Small intestine (tissue), 7 donors: Measurements from ENCODE around the gene UBE2L5. TPM values are rescaled to one million over a fixed set of nuclear protein-coding genes. Genes with fewer than 3 reads are reported as not detected.
"Not testable (repeated sequence)": the region's sequence is repeated elsewhere in the genome, so short reads cannot be mapped to it uniquely, and the experiment has no call there.

Experiments
- DNase-seq, 2 donors: peaks; one replicate each; pipeline versions ENCODE4 v3.0.0 to v3.0.0-alpha.2; 2013
- FAIRE-seq: peaks from 2 replicates; lab custom pipeline; 2012; peaks lifted over from hg19 to GRCh38; lab: Jason Lieb, UNC
- H3K27ac ChIP-seq, 3 donors: one replicate each; pipeline ENCODE4 v1.5.1; 2013; ENCODE audit warnings: low read length in 2 of 3, mild to moderate bottlenecking in 2 of 3, control low read depth in 1 of 3, inconsistent platforms in 1 of 3, low read depth in 1 of 3, moderate library complexity in 1 of 3
- H3K27me3 ChIP-seq, 3 donors: one replicate each; pipeline ENCODE4 v1.6.1; 2013; ENCODE audit warnings: low read length in 3 of 3, inconsistent platforms in 1 of 3; ENCODE audit not compliant: control insufficient read depth in 3 of 3, insufficient read depth in 3 of 3
- H3K36me3 ChIP-seq, 3 donors: one replicate each; pipeline ENCODE4 v1.6.1; 2013; ENCODE audit warnings: low read length in 3 of 3, inconsistent platforms in 1 of 3, low read depth in 1 of 3, mild to moderate bottlenecking in 1 of 3, moderate library complexity in 1 of 3; ENCODE audit not compliant: control insufficient read depth in 3 of 3, insufficient read depth in 2 of 3
- H3K4me1 ChIP-seq, 3 donors: one replicate each; pipeline ENCODE4 v1.6.1; 2013; ENCODE audit warnings: low read length in 2 of 3, inconsistent platforms in 1 of 3, low read depth in 1 of 3, mild to moderate bottlenecking in 1 of 3, moderate library complexity in 1 of 3; ENCODE audit not compliant: control insufficient read depth in 3 of 3, insufficient read depth in 2 of 3
- H3K4me3 ChIP-seq, 3 donors: one replicate each; pipeline ENCODE4 v1.5.1; 2013; ENCODE audit warnings: low read length in 3 of 3, control low read depth in 1 of 3, inconsistent platforms in 1 of 3, low read depth in 1 of 3, mild to moderate bottlenecking in 1 of 3, moderate library complexity in 1 of 3
- H3K9me3 ChIP-seq, 2 donors: one replicate each; pipeline ENCODE4 v1.6.1; 2013; ENCODE audit warnings: low read depth in 1 of 2, low read length in 1 of 2; ENCODE audit not compliant: control insufficient read depth in 2 of 2, insufficient read depth in 1 of 2
- WGBS, 3 donors: extraction: QIAGEN DNeasy Blood & Tissue Kit; methylation state at CpG; one replicate each; pipeline ENCODE4 v1.1.7; 2013; 5-methylcytosine and 5-hydroxymethylcytosine counted together
- polyA plus RNA-seq, 4 donors: library from polyadenylated mRNA; stranded (reverse) in 3 of 4; unstranded in 1 of 4; fragments of 200-250 nt in 3 of 4; fragments of 120-200 nt in 1 of 4; gene quantifications; one replicate each; pipeline versions ENCODE4 v1.2.1 to v1.2.3, GENCODE V29; 2013
- donor health status: healthy with polysubstance abuse.
- donor health status: control.
- donor health status: control.
- donor health status: Bipolar disorder and iron deficiency.
- donor health status: healthy.

UBE2L5 gene
- polyA plus RNA-seq, 4 donors: 0.18 TPM; not detected in 3

GRCh38 chr13:30438286-30438685 is 16.0 kb downstream of the UBE2L5 start:
- no peaks in the 10 kb centered on the region for H3K27me3 ChIP-seq
- H3K4me1 ChIP-seq: no peaks in the 10 kb centered on the region
- FAIRE-seq (no peak), DNase-seq (no peak)
- no peak overlapping the region for H3K4me3 ChIP-seq
- no peak overlapping the region for H3K27ac ChIP-seq
- peaks cover 0 to 2% (median 0%) of the 10 kb centered on the region in 3 donors for H3K36me3 ChIP-seq
- 78 to 86% (median 79%) methylated on average over 3 of the region's 3 CpGs for WGBS, 3 donors
- no peaks in the 10 kb centered on the region for H3K9me3 ChIP-seq

- 51 to 64% (median 57%) methylated on average over 8 of the region's 8 CpGs for WGBS, 3 donors
- no peak overlapping the region for H3K4me3 ChIP-seq
- H3K9me3 ChIP-seq: no peaks in the 10 kb centered on the region
- peaks cover 0 to 6% (median 0%) of the 10 kb centered on the region in 3 donors for H3K4me1 ChIP-seq
- H3K36me3 ChIP-seq: peaks cover 0 to 2% (median 0%) of the 10 kb centered on the region in 3 donors
- FAIRE-seq: no peak
- no peaks in the 10 kb centered on the region for H3K27me3 ChIP-seq
- DNase-seq: no peak
- H3K27ac ChIP-seq: no peak overlapping the region
Observed at GRCh38 chr13:30440910-30441703, 18.8 kb downstream of the UBE2L5 start.

GRCh38 chr13:30442926-30443325 is 20.6 kb downstream of the UBE2L5 start:
- Histone ChIP-seq H3K27me3 (no peaks in the 10 kb centered on the region), H3K9me3 (no peaks in the 10 kb centered on the region), H3K4me1 (peaks cover 0 to 9% (median 0%) of the 10 kb centered on the region in 3 donors), H3K4me3 (no peak overlapping the region), H3K36me3 (peaks cover 0 to 2% (median 0%) of the 10 kb centered on the region in 3 donors), H3K27ac (no peak overlapping the region)
- FAIRE-seq (no peak), DNase-seq (no peak)
- WGBS, 3 donors: 52 to 66% (median 54%) methylated on average over 5 of the region's 5 CpGs

DNA sequence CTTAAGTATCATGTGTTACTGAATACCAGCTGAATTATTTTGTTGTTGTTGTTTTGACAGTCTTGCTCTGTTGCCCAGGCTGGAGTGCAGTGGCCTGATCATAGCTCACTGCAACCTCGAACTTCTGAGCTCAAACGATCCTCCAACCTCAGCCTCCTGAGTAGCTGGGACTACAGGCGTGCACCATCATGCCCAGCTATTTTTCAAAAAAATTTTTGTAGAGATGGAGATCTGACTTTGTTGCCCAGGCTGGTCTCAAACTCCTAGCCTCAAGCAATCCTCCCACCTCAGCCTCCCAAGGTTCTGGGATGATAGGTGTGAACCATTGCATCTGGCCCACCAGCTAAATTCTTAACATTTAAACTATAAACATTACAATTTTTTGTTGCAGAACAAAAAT is 21.2 kb downstream of the UBE2L5 start:
- not testable (repeated sequence) for H3K9me3 ChIP-seq, H3K36me3 ChIP-seq, H3K27me3 ChIP-seq, DNase-seq, FAIRE-seq, H3K4me3 ChIP-seq, H3K27ac ChIP-seq, H3K4me1 ChIP-seq
- WGBS, 3 donors: 81 to 88% (median 88%) methylated on average over 3 of the region's 3 CpGs

GRCh38 chr13:30443957-30444404 is 21.7 kb downstream of the UBE2L5 start:
- H3K27ac ChIP-seq: no peak overlapping the region
- no peak overlapping the region for H3K4me3 ChIP-seq
- peaks cover 0 to 2% (median 0%) of the 10 kb centered on the region in 3 donors for H3K36me3 ChIP-seq
- FAIRE-seq: no peak
- no peaks in the 10 kb centered on the region for H3K9me3 ChIP-seq
- WGBS, 3 donors: 93 to 99% (median 95%) methylated on average over 12 of the region's 12 CpGs
- H3K27me3 ChIP-seq: no peaks in the 10 kb centered on the region
- DNase-seq: no peak
- H3K4me1 ChIP-seq: peaks cover 0 to 9% (median 0%) of the 10 kb centered on the region in 3 donors

- no peaks in the 10 kb centered on the region for H3K27me3 ChIP-seq
- H3K9me3 ChIP-seq: no peaks in the 10 kb centered on the region
- H3K4me1 ChIP-seq: peaks cover 0 to 9% (median 0%) of the 10 kb centered on the region in 3 donors
- FAIRE-seq (no peak), DNase-seq (no peak)
- peak overlapping the region in 2 of 3 donors; percentile 23 to 84 for H3K27ac ChIP-seq
- peaks cover 0 to 2% (median 0%) of the 10 kb centered on the region in 3 donors for H3K36me3 ChIP-seq
- peak overlapping the region in 1 of 3 donors; percentile 34 for H3K4me3 ChIP-seq
- 10 to 36% (median 34%) methylated on average over 7 of the region's 7 CpGs for WGBS, 3 donors
Observed at GRCh38 chr13:30446126-30446500, 23.8 kb downstream of the UBE2L5 start.

DNA sequence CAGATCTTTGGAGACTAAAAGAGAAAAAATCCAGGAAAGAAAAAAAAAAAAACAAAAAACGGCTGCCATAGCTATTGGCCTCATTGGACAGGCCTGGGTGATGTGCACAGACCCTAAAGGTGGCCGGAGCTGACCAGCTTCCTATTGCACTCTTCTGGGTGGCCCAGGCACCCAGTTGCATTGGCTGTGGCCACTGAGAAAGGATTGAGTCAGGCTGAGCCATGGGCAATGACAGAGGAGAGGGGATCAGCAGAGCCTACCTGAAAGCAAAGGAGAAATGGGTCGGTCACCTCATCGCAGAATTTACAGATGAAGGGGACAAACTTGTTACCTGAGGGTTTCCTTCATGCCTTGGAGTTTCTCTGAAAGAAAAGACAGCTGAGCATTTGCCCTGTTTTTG is 26.1 kb downstream of the UBE2L5 start:
- FAIRE-seq (no peak), DNase-seq (no peak)
- Histone ChIP-seq H3K9me3 (no peaks in the 10 kb centered on the region), H3K27ac (no peak overlapping the region), H3K4me1 (peaks cover 0 to 9% (median 0%) of the 10 kb centered on the region in 3 donors), H3K36me3 (no peaks in the 10 kb centered on the region), H3K4me3 (no peak overlapping the region), H3K27me3 (no peaks in the 10 kb centered on the region)
- WGBS, 3 donors: 91 to 97% (median 94%) methylated on average over 4 of the region's 4 CpGs

- WGBS, 3 donors: 97 to 100% (median 97%) methylated on average over 2 of the region's 2 CpGs
- peaks cover 0 to 9% (median 0%) of the 10 kb centered on the region in 3 donors for H3K4me1 ChIP-seq
- no peak overlapping the region for H3K27ac ChIP-seq
Observed at GRCh38 chr13:30450066-30450465, 27.8 kb downstream of the UBE2L5 start.

More at GRCh38 chr13:30450066-30450465, 27.8 kb downstream of the UBE2L5 start:
- Histone ChIP-seq H3K4me3 (no peak overlapping the region), H3K36me3 (no peaks in the 10 kb centered on the region), H3K27me3 (no peaks in the 10 kb centered on the region), H3K9me3 (no peaks in the 10 kb centered on the region)
- FAIRE-seq (no peak), DNase-seq (no peak)
